Stimulated activated CD4-positive, alpha-beta T cell treated with anti-CD3 and anti-CD28 coated beads, Interleukin-4, amount 100 ng/mL, for 24 hours (primary cell): ENCODE results near the gene COL15A1.

ENCODE experiments used
- DNase-seq: peaks from one replicate; pipeline ENCODE4 v3.0.0-alpha.2; 2020

COL15A1 gene

DNA sequence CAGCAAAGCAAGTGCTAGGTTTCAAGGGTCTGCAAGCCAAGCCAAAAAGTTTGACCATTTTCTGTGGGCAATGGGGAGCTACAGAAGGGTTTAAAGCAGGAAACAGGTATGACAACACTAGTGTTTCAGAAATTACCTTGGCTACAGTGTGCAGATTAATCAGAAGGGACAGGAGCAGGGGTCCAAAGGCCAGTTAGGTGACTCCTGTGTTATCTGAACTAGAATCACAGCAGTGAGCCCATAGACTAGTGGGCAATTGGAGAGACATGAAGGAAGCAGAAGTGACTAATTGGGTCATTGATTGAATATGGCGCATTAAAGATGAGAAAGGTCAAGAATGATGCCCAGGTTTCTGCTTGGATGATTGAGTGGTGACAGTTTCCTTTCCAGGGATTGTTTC, 119.8 kb downstream of the COL15A1 start:
- no peak for DNase-seq

DNA sequence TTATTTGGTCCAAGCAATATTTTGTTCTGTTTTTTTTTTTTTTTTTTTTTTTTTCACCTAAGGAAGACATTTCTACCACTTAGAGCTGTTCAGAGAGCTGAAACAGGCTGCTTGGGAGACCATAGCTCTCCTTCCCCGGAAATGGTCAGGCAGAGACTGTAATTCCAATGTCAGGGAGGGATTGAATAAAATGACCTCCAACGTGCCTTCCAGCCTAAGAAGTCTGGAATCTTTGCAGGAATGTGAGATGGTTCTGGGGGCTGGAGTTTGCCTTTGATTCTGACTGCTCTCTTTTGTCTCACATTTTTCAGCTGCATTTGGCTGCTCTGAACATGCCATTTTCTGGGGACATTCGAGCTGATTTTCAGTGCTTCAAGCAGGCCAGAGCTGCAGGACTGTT, 122.9 kb downstream of the COL15A1 start:
- DNase-seq = no peak

DNA sequence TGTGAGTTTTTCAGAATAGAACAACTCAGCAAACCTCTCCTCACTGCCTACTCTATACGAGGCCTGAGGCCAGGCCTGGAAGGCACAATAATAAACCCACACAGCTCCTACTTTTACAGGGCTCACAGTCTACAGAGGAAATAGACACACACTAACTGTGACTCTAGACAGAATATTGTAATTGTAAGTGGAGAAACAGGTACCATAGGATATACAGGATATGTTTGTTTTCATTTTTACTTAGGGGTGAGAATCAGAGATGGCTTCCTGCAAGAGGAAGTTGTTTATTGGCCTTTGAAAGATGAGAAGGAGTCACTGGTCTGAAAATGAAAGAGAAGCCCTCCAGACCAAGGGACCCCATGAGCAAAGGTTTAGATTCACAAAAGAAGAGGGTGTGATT, 125.4 kb downstream of the COL15A1 start:
- no peak for DNase-seq

DNA sequence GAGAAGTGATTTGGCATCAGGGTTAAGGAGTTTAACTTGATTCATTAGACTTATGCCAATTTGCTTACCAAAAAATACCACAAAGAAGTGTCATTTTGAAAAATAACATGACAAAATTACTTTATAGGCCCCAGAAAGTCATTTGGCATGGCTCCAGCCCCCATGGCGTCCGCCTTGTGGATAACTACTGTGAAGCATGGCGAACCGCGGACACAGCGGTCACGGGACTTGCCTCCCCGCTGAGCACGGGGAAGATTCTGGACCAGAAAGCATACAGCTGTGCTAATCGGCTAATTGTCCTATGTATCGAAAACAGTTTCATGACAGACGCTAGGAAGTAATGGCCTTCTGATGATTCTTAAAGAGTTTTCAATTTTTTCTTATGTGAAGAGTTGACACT, 125.8 kb downstream of the COL15A1 start:
- DNase-seq = no peak

DNA sequence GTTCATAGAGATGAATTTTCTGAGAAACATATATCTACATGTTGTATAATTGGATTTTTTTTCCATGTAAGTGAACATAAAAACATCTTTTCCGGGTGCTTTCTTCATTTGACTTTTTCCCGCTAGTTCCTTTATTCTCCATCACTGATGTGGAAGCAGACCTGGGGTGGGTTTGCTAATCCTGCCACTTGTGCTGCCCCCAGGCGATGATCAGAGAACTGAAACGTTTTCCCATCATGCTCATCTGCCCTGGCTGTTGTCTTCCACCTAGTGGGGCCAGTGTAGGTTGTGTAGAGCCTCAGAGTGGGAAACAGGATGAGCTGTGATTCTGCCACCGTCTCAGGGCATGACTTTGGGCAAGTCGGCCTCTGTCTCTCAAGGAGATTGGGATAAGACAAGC, 127.0 kb downstream of the COL15A1 start:
- no peak for DNase-seq

DNA sequence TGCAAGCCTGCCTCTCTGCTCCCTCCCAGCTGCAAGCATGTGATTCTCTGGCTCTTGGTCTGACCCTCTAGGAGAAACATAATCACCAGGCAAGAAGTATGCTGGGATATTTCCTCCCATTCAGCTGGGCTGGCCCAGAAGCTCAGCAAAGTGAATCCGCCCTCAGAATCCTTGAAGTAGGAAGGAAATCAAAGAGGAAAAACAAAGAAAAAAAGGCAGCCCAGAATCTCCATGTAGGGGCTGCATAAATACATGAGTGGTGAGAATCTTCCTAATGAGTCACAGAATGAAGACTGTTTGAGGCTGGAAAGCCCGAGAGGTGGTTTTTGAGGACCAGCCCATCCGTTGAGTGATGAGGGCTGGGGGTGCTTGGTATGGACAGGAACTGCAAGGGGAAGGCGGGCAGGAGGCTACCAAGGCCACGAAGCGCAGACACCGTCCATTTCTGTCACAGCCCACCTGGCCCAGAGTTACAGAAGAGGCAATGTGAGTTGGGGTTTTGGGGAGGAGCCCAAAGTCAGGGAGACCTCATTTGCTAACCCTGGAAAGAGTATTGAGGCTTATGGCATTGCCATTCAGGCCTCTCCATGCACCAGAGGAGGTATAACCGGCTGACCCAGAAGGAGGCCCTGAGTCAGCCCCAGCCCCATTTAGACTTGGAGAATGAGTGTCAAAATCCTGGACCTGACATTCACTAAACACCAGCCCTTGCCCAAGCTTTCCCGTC, 127.8 kb downstream of the COL15A1 start:
- DNase-seq = no peak

DNA sequence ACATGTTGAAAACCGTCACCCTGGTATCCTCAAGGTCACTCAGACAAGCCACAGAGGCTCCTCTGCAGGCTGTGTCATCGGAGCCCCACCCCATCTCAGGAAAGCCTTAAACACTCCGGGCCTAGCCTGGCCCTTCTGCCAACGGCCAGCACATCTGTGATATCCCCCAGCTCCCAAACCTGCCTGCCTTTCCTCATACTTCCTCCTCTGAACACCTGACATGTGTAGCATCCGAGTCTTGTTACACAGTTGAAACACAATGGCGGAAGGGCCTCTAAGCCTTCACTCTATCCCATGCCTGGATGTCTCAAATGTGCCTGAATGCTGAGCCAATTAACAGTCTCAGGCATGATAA, 128.3 kb downstream of the COL15A1 start:
- DNase-seq = no peak

DNA sequence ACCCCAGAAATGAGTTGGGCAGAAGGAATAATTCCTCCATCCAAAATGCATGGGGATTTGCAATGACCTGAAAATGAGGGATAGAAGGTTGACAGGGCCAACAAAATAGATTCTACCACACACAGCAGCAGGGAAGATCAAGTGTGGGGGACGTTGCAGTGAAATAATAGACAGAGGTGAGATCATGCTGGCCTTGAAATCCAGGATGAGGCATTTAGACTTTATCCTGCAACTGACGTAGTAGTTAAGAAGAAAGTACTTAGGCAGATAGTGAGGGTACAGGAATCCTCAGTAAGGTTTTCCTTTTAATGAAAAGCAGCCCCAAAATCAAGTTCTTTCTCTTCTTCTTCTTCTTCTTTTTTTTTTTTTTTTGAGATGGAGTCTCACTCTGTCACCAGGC, 129.6 kb downstream of the COL15A1 start:
- no peak for DNase-seq

DNA sequence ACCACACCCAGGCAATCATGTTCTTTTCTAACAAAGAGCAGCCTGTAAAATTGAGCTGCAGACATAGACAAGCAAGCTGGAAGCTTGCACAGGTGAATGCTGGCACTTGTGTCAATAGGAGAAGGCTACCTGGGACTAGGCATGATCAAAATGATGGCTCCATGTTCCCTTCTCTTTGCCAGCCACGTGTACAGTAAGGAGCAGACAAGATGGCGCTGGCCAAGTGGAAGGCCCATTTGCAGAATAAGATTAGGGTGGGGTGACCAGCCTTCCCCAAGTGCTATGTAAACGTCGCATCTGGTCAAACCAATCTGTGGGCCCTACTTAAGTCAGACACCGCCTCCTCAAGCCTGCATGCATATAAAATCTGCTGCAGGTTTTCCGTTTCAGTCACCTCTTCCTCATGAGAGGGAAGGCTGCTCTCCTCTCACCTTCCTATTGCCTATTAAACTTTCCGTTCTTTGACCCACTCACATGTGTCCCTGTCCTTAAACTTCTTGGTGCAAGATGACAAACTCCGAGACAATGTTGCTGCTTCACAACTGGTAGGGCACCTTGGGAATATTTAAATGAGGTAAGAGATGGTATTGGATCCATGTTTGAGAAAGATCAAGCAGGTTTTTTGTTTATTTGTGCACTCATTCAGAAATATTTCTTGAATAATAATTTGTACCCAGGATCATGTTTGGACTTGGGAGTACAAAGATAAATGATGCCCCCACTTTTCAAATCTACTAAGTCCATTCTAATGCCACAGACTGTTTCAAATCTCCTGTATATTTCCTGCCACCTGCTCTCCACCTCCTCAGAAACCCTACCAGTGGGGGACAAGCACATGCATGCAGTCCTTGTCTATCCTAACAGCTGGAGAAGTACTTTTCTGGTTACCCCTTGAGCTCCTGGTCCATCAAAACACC, 130.5 kb downstream of the COL15A1 start:
- no peak for DNase-seq

DNA sequence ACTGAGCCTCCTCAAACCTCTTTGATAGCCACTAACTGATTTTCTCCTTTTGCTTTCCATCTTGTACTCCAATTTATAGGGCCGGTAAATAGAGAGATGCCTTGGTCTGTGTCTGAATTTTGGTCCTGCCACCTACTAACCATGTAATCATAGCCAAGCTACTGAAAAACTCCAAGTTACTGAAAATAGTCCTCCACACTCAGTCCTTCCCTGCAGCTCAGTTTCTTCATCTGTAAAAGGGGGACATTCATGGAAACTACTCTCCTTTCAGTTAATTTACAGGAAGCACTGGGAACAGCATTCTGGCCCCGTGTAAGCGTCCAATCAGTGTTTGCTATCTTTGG, 131.2 kb downstream of the COL15A1 start:
- DNase-seq = no peak

DNA sequence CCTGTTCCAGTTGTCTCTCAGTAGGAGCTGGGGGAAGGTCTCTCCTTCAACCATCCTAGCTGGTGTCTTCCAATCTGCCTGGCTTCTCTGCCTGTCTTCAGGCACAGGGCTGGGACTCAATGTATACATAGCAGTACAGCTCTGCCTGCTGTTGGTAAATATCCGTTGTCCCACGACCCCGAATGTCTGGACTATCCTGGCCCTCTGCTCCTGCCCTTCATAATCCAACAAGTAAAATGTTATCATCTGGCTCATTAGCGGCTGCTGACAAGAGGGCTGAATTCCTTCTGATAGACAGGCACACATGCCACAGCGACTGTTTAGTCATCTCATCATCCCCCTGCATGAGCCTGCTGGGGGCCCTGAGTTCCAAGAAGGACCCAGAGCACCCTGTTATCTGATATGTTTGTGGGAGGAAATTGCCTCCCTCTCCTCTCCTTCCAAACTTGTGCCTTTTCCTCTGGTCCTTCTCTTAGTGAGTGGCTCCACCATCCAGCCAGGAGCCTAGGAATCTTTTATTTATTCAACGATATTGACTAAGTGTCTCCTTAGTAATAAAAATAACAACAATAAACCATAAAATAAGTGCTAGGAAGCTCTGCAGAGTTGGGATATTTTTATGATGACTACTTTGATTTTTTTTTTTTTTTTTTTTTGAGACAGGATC, 131.7 kb downstream of the COL15A1 start:
- no peak for DNase-seq

DNA sequence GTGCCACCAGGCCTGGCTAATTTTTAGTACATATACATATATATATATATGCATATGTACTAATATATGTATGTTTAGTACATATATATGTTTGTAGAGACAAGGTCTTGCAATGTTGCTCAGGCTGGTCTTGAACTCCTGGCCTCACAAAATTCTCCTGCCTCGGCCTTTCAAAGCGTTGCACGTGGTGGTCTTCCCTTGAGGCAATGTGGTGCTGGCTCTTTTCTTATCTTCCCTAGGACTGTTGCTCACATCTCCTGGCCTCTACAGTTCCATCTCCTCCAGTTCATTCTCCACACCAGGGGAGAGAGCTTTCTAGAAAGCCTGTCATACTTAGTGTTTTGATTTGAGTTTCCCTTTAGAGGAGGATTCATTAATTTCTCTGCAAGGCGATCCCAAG, 132.3 kb downstream of the COL15A1 start:
- DNase-seq = no peak

DNA sequence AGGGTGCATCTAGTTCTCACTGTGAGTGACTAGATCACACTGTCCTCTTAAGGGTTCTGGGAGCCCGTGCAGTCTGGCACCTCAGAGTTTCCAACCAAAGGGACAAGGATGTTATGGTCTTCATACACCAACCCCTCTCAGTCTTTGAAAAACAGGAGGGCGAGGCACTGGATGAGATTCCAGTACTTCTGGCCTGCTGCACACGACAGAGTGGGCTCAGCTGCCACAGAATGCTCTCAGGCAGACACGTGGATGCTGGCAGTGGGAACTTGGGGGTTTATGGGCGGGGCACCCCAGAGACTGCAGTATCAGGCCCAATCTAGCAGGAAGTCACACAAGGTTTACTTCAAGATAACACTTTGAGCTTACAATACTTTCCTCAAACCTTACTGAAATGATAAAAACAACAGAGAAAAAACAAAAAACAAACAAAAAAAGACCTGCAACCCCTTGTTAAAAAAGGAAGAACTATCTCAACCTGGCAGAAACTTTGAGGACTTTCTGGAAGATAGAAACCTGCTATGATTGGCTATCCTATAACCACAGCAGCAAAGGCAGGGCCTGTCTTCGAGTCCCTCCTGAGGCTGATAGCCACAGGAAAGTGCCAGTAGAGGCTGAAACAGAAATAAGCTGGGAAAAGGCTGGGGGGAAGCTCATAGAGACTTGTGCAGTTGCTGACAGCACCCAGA, 132.9 kb downstream of the COL15A1 start:
- peak; percentile 32 for DNase-seq

DNA sequence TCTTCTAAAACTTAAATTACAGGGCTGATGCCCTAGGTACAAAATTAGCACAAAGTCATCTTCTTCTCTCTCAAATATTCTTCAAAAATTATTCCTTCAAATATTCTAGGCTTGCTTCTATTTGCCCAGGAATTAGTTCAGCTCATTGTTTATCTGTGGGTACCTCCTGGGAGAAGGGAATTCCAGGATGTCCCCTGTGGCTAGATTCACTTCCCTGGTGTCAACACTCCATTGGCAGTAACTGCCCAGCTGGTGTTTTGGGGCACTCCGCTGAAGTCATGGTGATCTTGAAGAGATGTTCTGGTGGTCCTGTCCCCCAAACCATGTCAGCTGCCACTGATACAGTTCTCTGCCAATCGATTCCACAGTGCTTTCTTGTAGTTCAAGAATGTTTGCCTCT, 135.0 kb downstream of the COL15A1 start:
- DNase-seq = no peak

DNA sequence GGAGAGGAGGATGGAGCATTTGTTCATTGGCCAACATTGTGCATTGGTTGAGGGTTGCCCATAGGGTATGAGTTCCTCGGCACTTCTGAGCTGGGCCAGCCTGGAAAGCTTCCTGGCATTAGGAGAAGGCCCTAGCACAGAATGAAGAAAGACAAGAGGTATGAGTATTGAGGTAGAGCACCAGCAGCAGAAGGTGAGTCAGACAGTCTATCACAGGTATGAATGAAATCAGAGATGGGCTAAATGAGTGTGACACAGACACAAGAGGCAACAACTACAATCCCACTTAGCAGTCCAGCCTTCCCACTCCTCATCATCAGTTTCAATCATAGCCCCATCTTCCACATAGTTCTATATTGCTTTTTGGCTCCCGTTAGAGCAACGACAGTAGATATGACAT, 135.8 kb downstream of the COL15A1 start:
- DNase-seq = no peak

DNA sequence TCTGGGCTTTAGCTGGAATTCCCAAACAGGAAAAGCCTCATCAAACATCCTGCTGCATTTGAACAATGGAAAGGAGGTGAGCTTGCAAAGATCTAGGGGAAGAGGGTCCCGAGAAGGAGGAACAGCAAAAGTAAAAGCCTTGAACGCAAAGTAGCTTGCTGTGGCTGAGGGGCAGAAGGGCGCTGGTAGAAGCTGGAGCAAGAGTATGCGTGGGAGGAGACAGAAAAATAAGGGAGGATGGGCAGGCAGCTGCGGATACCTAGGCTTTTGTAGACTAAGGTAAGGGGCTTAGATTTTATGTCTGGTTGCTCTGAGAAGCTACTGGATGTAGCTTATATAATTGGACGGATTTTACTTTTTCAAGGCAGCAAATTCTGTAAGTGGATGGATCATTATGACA, 139.3 kb downstream of the COL15A1 start:
- DNase-seq = no peak

DNA sequence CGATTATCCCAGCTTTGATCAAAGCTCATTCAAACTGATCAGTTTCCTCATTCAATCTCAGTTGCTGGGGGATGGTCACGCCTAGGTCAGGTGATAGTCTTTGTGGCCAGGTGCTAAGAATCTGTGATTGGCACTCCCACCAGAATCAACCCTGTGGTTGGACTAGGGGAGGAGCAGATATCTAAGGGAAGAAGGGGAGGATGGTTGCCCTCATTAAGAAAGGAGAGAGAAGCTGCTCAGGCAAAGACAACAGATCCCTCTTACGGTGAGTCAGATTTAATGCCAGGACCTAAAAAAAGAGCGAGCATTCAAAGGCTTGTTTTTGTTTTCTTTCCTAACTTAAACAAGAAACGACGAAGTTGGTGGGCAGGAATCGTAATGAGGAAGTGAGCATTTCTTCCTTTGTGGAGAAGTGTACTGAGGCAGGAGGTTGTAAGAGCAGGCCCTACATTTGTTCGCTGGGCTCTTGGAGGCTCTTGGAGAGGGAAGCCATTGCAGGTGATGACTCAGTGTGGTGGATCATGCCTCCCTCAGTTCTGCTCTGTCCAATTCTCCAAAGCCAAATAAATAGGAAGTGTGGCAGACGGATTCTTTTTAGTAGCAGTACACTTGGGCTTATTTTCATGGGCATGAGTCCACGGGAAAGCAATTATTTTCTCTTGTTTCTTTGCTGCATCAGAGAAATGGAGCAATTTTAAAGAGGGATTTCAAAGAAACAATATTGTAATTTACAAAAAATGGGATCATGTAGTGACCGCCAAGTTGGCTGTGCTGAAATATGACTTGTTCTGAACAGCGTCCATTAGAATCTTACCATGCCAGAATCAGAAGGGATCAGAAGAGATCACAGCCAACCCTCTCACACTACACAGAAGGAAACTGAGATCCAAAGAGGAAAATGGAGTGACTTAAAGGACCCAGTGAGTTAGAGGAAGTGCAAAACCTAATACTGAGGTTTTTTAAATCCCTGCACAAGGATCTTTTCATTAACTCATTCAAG, 142.5 kb downstream of the COL15A1 start:
- no peak for DNase-seq

DNA sequence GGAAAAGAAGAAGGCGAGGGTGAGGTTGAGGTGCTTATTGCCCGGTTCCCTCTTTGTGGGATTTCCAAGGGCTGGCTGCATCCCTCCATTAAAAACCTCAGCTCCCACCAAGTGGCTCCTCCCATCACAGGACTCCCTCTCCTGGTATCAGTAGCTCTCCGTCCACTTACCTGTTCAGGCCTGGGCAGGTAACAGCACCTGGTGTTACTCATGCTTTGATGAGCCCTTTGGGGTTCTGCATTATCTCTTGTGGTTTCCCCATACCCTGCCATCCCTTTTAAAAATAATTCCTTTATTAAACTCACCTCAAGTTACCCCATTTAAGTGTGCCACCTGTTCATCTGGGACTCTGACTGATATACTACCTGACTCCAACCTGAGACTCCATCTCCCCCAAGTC, 143.8 kb downstream of the COL15A1 start:
- no peak for DNase-seq

DNA sequence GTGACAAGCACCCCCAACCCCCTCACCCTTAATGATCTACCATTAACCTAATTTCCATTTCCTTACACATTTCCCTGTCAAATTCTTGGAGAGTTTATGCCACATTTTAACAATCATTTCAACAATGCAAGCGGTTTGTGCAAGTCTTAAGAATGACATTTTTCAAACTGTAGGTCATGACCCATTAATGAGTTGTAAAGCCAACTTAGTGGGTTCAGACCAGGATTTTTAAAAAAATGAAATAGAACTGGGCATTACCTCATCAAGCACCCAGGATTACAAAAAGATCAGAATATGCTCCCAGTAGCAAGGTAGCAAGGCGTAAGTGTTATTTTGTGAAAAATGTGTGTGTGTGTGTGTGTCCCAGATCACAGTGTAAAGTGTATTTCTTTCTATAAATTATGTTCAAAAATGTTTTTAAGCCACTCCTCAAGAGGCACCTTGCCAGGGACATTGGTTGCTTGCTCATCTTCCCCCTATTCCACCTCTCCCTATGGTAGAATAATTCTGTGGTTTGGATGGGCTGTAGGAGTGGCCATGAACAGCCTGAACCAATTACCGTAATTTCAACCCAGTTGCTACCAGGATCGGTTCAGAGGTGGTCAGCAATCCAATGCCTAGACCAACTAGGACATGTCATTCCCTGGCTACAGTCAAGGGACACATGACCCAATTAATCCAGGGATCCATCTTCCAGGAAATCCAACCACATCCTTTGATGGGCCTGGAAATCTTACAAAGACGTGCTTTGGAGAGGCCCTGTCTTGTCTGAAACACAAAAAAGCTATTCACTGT, 146.8 kb downstream of the COL15A1 start:
- DNase-seq = no peak

DNA sequence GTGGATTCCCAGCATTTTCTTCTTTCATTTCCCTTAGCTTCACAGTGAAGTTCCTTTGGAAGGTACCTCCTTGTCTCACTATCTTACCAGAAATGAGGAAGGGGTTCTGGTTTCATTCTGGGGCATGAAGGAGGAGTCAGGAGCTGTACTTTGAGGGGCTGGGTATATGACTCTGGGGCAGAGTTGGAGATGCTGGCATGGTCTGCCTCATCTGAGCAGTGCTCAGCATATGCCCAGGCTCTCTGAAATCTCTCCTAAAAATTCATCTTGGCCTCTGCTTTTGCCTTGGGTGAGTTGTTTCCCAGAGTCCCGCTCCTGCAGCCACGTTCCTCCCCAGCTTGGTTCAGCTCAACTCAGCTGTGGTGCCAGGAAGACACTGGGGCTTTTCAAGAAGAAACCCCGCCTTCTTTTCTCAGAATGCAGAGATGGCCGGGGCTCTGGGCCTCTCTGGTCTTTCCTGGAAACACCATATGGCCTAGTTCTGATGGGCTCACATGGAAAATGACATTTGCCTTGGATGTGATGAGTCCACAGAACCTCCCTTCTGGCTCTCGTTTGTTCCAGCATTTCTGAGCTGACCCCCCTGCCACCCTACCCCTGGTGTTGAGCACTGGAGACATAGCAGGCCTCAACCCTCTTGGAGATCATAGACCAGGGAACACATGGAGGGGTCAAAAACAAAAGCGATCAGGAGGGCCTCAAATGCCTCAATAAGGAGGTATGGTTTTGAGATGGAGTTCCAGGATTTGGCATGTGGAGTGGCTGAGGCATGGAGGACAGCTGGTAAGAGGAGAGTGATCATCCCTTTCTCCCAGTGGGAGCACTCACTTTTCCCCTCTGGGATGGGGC, 149.2 kb downstream of the COL15A1 start:
- peak; percentile 20 for DNase-seq

DNA sequence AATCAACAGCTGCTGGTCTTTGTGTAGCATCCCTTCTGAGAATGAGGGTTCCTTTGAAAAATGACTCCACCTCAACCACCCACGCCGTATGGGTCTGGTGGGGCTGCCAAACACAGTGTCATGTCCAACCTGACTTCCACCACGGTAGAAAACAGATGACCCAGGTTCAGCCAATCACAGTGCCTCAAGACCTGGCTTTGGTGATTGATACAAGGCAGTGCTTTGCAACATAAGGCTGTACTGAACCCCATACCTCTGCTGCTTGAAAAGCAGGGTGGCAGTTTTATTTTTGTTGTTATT, 149.7 kb downstream of the COL15A1 start:
- no peak for DNase-seq
